BLaER1 treated with 17β-estradiol and CSF1 and Interleukin-3, amounts not matched to agents 10 nM and 100 nM (cell line): ENCODE measurements around the gene SLC25A1.

Experiments used
- H3K27ac ChIP-seq, 11 experiments: shearing (Covaris generic); formaldehyde crosslinking; 2 replicates each; pipeline ENCODE4 v1.8.1; 2022
- H3K27me3 ChIP-seq, 11 experiments: shearing (Covaris generic); formaldehyde crosslinking; 2 replicates each; pipeline ENCODE4 v1.8.1; 2022
- H3K36me3 ChIP-seq, 11 experiments: shearing (Covaris generic); formaldehyde crosslinking; 2 replicates each; pipeline ENCODE4 v1.8.1; 2022
- H3K4me1 ChIP-seq, 10 experiments: shearing (Covaris generic); formaldehyde crosslinking; 2 replicates each; pipeline ENCODE4 v1.8.1; 2022
- H3K4me2 ChIP-seq, 11 experiments: shearing (Covaris generic); formaldehyde crosslinking; 2 replicates each; pipeline ENCODE4 v1.8.1; 2022
- H3K4me3 ChIP-seq, 10 experiments: shearing (Covaris generic); formaldehyde crosslinking; 2 replicates each; pipeline ENCODE4 v1.8.1; 2022
- H3K9ac ChIP-seq, 11 experiments: shearing (Covaris generic); formaldehyde crosslinking; 2 replicates each; pipeline ENCODE4 v1.8.1; 2022
- H3K9me3 ChIP-seq, 11 experiments: shearing (Covaris generic); formaldehyde crosslinking; replicated peaks in 1 of 11; 2 replicates each; pipeline ENCODE4 v1.8.1; 2022
- H4K20me1 ChIP-seq, 11 experiments: shearing (Covaris generic); formaldehyde crosslinking; 2 replicates each; pipeline ENCODE4 v1.8.1; 2022
- Cebpa-rat ChIP-seq, 11 experiments: shearing (Covaris generic); IDR thresholded peaks; 2 replicates each; pipeline ENCODE4 v1.8.1; 2022

The SLC25A1 gene

GRCh38 chr22:19180740-19181410 lies 2.3 kb upstream of the SLC25A1 start:
- no peak for TF ChIP-seq Cebpa-rat (IDR thresholded peaks at IDR 0.05)
- H3K4me3 ChIP-seq = no peak overlapping the region
- no peaks in the 10 kb centered on the region for H3K27me3 ChIP-seq
- peaks cover 33 to 50% (median 46%) of the 10 kb centered on the region in 10 experiments for H3K4me1 ChIP-seq
- no peaks in the 10 kb centered on the region for H3K9me3 ChIP-seq
- H3K36me3 ChIP-seq = peaks cover 0 to 18% (median 0%) of the 10 kb centered on the region in 11 experiments; a peak in 6 of 22 replicates
- H3K27ac ChIP-seq = no peak overlapping the region
- peak overlapping the region in 1 of 11 experiments; percentile 63; a peak in 1 of 22 replicates for H3K4me2 ChIP-seq
- H4K20me1 ChIP-seq = peaks cover 0 to 48% (median 22%) of the 10 kb centered on the region in 11 experiments; a peak in 17 of 22 replicates
- H3K9ac ChIP-seq = peak overlapping the region in 1 of 11 experiments; percentile 29; a peak in 2 of 22 replicates

- H4K20me1 ChIP-seq = peaks cover 4 to 54% (median 27%) of the 10 kb centered on the region in 11 experiments; a peak in 18 of 22 replicates
- no peak overlapping the region for H3K4me2 ChIP-seq
- peaks cover 0 to 24% (median 6%) of the 10 kb centered on the region in 11 experiments; a peak in 8 of 22 replicates for H3K36me3 ChIP-seq
- TF ChIP-seq Cebpa-rat (IDR thresholded peaks at IDR 0.05) = no peak
- peaks cover 39 to 56% (median 53%) of the 10 kb centered on the region in 10 experiments for H3K4me1 ChIP-seq
- no peaks in the 10 kb centered on the region for H3K9me3 ChIP-seq
- no peak overlapping the region for H3K27ac ChIP-seq
- no peak overlapping the region for H3K4me3 ChIP-seq
- no peaks in the 10 kb centered on the region for H3K27me3 ChIP-seq
- peak overlapping the region in 2 of 11 experiments; percentile 29 to 98; a peak in 1 of 22 replicates for H3K9ac ChIP-seq
Observed at GRCh38 chr22:19180234-19180633, 1.7 kb upstream of the SLC25A1 start.

- Histone ChIP-seq H3K27ac (peak overlapping the region in 4 of 11 experiments; percentile 96 to 99 (median 98); a peak in 3 of 22 replicates), H4K20me1 (peaks cover 8 to 61% (median 33%) of the 10 kb centered on the region in 11 experiments; a peak in 19 of 22 replicates), H3K4me1 (peaks cover 46 to 63% (median 59%) of the 10 kb centered on the region in 10 experiments), H3K27me3 (no peaks in the 10 kb centered on the region), H3K4me3 (peak overlapping the region; percentile 84 to 99 (median 94)), H3K9ac (peak overlapping the region in 10 of 11 experiments; percentile 85 to 100 (median 98); a peak in 19 of 22 replicates), H3K4me2 (peak overlapping the region; percentile 96 to 100 (median 98)), H3K36me3 (peaks cover 0 to 28% (median 10%) of the 10 kb centered on the region in 11 experiments; a peak in 9 of 22 replicates), H3K9me3 (no peaks in the 10 kb centered on the region)
- TF ChIP-seq Cebpa-rat (IDR thresholded peaks at IDR 0.05) = no peak
Observed at GRCh38 chr22:19179497-19180048, 1.0 kb upstream of the SLC25A1 start.

- Histone ChIP-seq H3K27ac (peak overlapping the region; percentile 83 to 99 (median 96)), H3K27me3 (no peaks in the 10 kb centered on the region), H3K36me3 (peaks cover 0 to 31% (median 13%) of the 10 kb centered on the region in 11 experiments; a peak in 10 of 22 replicates), H3K4me2 (peak overlapping the region; percentile 96 to 100 (median 98)), H3K4me1 (peaks cover 60 to 77% (median 73%) of the 10 kb centered on the region in 10 experiments), H4K20me1 (peaks cover 8 to 69% (median 39%) of the 10 kb centered on the region in 11 experiments; a peak in 19 of 22 replicates), H3K9ac (peak overlapping the region; percentile 85 to 100 (median 98)), H3K9me3 (no peaks in the 10 kb centered on the region), H3K4me3 (peak overlapping the region; percentile 84 to 99 (median 94))
- no peak for TF ChIP-seq Cebpa-rat (IDR thresholded peaks at IDR 0.05)
Observed at GRCh38 chr22:19178065-19178656, 375 bp downstream of the SLC25A1 start.

- Histone ChIP-seq H3K4me1 (peaks cover 65 to 78% (median 76%) of the 10 kb centered on the region in 10 experiments), H3K4me2 (peak overlapping the region; percentile 96 to 100 (median 98)), H3K27me3 (no peaks in the 10 kb centered on the region), H3K27ac (peak overlapping the region; percentile 83 to 99 (median 96)), H3K4me3 (peak overlapping the region; percentile 84 to 99 (median 94)), H3K9ac (peak overlapping the region; percentile 85 to 100 (median 98)), H3K9me3 (no peaks in the 10 kb centered on the region), H4K20me1 (peaks cover 8 to 74% (median 46%) of the 10 kb centered on the region in 11 experiments; a peak in 19 of 22 replicates), H3K36me3 (peaks cover 0 to 38% (median 13%) of the 10 kb centered on the region in 11 experiments; a peak in 10 of 22 replicates)
- TF ChIP-seq Cebpa-rat (IDR thresholded peaks at IDR 0.05) = no peak
Observed at GRCh38 chr22:19177164-19178064, 1.1 kb downstream of the SLC25A1 start.

GRCh38 chr22:19176732-19177131 lies 1.8 kb downstream of the SLC25A1 start:
- TF ChIP-seq Cebpa-rat (IDR thresholded peaks at IDR 0.05) = 0 out of 22 replicates have a peak, but pooled peaks of 1 of the 11 experiments have one; percentile 4
- peak overlapping the region in 9 of 10 experiments; percentile 84 to 98 (median 92); a peak in 17 of 20 replicates for H3K4me3 ChIP-seq
- peaks cover 8 to 70% (median 49%) of the 10 kb centered on the region in 11 experiments; a peak in 19 of 22 replicates for H4K20me1 ChIP-seq
- peak overlapping the region; percentile 96 to 100 (median 98) for H3K4me2 ChIP-seq
- H3K27me3 ChIP-seq = no peaks in the 10 kb centered on the region
- H3K27ac ChIP-seq = peak overlapping the region in 8 of 11 experiments; percentile 90 to 99 (median 98); a peak in 16 of 22 replicates
- peaks cover 63 to 73% (median 71%) of the 10 kb centered on the region in 10 experiments for H3K4me1 ChIP-seq
- H3K36me3 ChIP-seq = peaks cover 0 to 38% (median 13%) of the 10 kb centered on the region in 11 experiments; a peak in 10 of 22 replicates
- no peaks in the 10 kb centered on the region for H3K9me3 ChIP-seq
- H3K9ac ChIP-seq = peak overlapping the region; percentile 85 to 100 (median 98); a peak in 19 of 22 replicates

- Histone ChIP-seq H3K4me3 (peak overlapping the region in 7 of 10 experiments; percentile 87 to 98 (median 92); a peak in 12 of 20 replicates), H3K36me3 (peaks cover 0 to 38% (median 13%) of the 10 kb centered on the region in 11 experiments; a peak in 10 of 22 replicates), H3K9me3 (no peaks in the 10 kb centered on the region), H3K27me3 (peaks cover 0 to under 1% (median 0%) of the 10 kb centered on the region in 11 experiments; a peak in 6 of 22 replicates), H3K4me2 (peak overlapping the region; percentile 96 to 100 (median 98); a peak in 21 of 22 replicates), H3K4me1 (peaks cover 61 to 69% (median 67%) of the 10 kb centered on the region in 10 experiments), H3K27ac (peak overlapping the region in 8 of 11 experiments; percentile 90 to 99 (median 98); a peak in 16 of 22 replicates), H4K20me1 (peaks cover 8 to 68% (median 47%) of the 10 kb centered on the region in 11 experiments; a peak in 19 of 22 replicates), H3K9ac (peak overlapping the region in 10 of 11 experiments; percentile 85 to 100 (median 98); a peak in 17 of 22 replicates)
- TF ChIP-seq Cebpa-rat (IDR thresholded peaks at IDR 0.05) = no peak
Observed at GRCh38 chr22:19176175-19176643, 2.3 kb downstream of the SLC25A1 start.
